Mucosa of stomach (tissue), 1 donor: ENCODE measurements around the gene CASP4.
"Not testable (repeated sequence)": the region's sequence is repeated elsewhere in the genome, so short reads cannot be mapped to it uniquely, and the experiment has no call there.

Experiments used
- H3K27me3 ChIP-seq: one replicate; pipeline ENCODE4 v1.7.0; 2013; ENCODE audit warnings: mild to moderate bottlenecking, low read length; ENCODE audit not compliant: control insufficient read depth, insufficient read depth
- H3K36me3 ChIP-seq: one replicate; pipeline ENCODE4 v1.7.0; 2013; ENCODE audit warnings: low read length; ENCODE audit not compliant: control insufficient read depth, insufficient read depth
- H3K4me1 ChIP-seq: one replicate; pipeline ENCODE4 v1.7.0; 2013; ENCODE audit warnings: mild to moderate bottlenecking, low read length; ENCODE audit not compliant: control insufficient read depth, insufficient read depth
- H3K4me3 ChIP-seq: one replicate; pipeline ENCODE4 v1.7.0; 2013; ENCODE audit warnings: low read length
- H3K9ac ChIP-seq: one replicate; pipeline ENCODE4 v1.7.0; 2013; ENCODE audit warnings: mild to moderate bottlenecking, low read length, moderate library complexity
- H3K9me3 ChIP-seq: one replicate; pipeline ENCODE4 v1.7.0; 2013; ENCODE audit warnings: mild to moderate bottlenecking, low read length, moderate library complexity; ENCODE audit not compliant: control insufficient read depth
- donor health status: Pancreatic carcinoma.

CASP4 gene

GRCh38 chr11:104944076-104944475 is 24.3 kb downstream of the CASP4 start:
- no peaks in the 10 kb centered on the region for H3K9me3 ChIP-seq
- no peaks in the 10 kb centered on the region for H3K4me1 ChIP-seq
- no peak overlapping the region for H3K9ac ChIP-seq
- H3K36me3 ChIP-seq = no peaks in the 10 kb centered on the region
- no peak overlapping the region for H3K4me3 ChIP-seq
- H3K27me3 ChIP-seq = no peaks in the 10 kb centered on the region

GRCh38 chr11:104943561-104943960 is 24.8 kb downstream of the CASP4 start:
- H3K27me3 ChIP-seq = no peaks in the 10 kb centered on the region
- no peaks in the 10 kb centered on the region for H3K36me3 ChIP-seq

GRCh38 chr11:104934594-104934993 is 33.8 kb downstream of the CASP4 start:
- no peaks in the 10 kb centered on the region for H3K36me3 ChIP-seq
- no peaks in the 10 kb centered on the region for H3K27me3 ChIP-seq
- H3K9ac ChIP-seq = no peak overlapping the region
- no peaks in the 10 kb centered on the region for H3K9me3 ChIP-seq
- no peak overlapping the region for H3K4me3 ChIP-seq
- H3K4me1 ChIP-seq = no peaks in the 10 kb centered on the region

More at GRCh38 chr11:104943561-104943960, 24.8 kb downstream of the CASP4 start:
- Histone ChIP-seq H3K9ac (no peak overlapping the region), H3K4me3 (no peak overlapping the region), H3K4me1 (no peaks in the 10 kb centered on the region), H3K9me3 (no peaks in the 10 kb centered on the region)

- H3K4me1 ChIP-seq, H3K9me3 ChIP-seq, H3K9ac ChIP-seq, H3K4me3 ChIP-seq, H3K36me3 ChIP-seq, H3K27me3 ChIP-seq: not testable (repeated sequence)
These were observed 34.3 kb downstream of the CASP4 start for GRCh38 chr11:104934073-104934472.

- Histone ChIP-seq H3K27me3 (no peaks in the 10 kb centered on the region), H3K9me3 (no peaks in the 10 kb centered on the region), H3K36me3 (no peaks in the 10 kb centered on the region), H3K4me3 (no peak overlapping the region), H3K4me1 (no peaks in the 10 kb centered on the region), H3K9ac (no peak overlapping the region)
These were observed 39.6 kb downstream of the CASP4 start for GRCh38 chr11:104928811-104929210.

GRCh38 chr11:104926771-104927611 is 41.4 kb downstream of the CASP4 start:
- Histone ChIP-seq H3K4me3 (no peak overlapping the region), H3K36me3 (no peaks in the 10 kb centered on the region), H3K4me1 (no peaks in the 10 kb centered on the region), H3K27me3 (no peaks in the 10 kb centered on the region), H3K9ac (no peak overlapping the region), H3K9me3 (no peaks in the 10 kb centered on the region)

- Histone ChIP-seq H3K27me3 (no peaks in the 10 kb centered on the region), H3K9ac (no peak overlapping the region), H3K4me3 (no peak overlapping the region), H3K4me1 (no peaks in the 10 kb centered on the region), H3K9me3 (no peaks in the 10 kb centered on the region), H3K36me3 (no peaks in the 10 kb centered on the region)
These were observed 42.5 kb downstream of the CASP4 start for GRCh38 chr11:104925850-104926249.

GRCh38 chr11:104918113-104918824 is 50.1 kb downstream of the CASP4 start:
- H3K27me3 ChIP-seq = no peaks in the 10 kb centered on the region
- no peaks in the 10 kb centered on the region for H3K9me3 ChIP-seq
- H3K4me3 ChIP-seq = peak overlapping the region; percentile 27
- H3K9ac ChIP-seq = peak overlapping the region; percentile 42
- no peaks in the 10 kb centered on the region for H3K36me3 ChIP-seq
- no peaks in the 10 kb centered on the region for H3K4me1 ChIP-seq

GRCh38 chr11:104917271-104918112 is 50.9 kb downstream of the CASP4 start:
- Histone ChIP-seq H3K9ac (peak overlapping the region; percentile 42), H3K27me3 (no peaks in the 10 kb centered on the region), H3K9me3 (no peaks in the 10 kb centered on the region), H3K4me1 (no peaks in the 10 kb centered on the region), H3K4me3 (peak overlapping the region; percentile 27), H3K36me3 (no peaks in the 10 kb centered on the region)

- Histone ChIP-seq H3K9me3 (no peaks in the 10 kb centered on the region), H3K27me3 (no peaks in the 10 kb centered on the region), H3K4me3 (no peak overlapping the region), H3K4me1 (no peaks in the 10 kb centered on the region), H3K36me3 (no peaks in the 10 kb centered on the region), H3K9ac (no peak overlapping the region)
These were observed 51.9 kb downstream of the CASP4 start for GRCh38 chr11:104916442-104916841.

- Histone ChIP-seq H3K4me1 (no peaks in the 10 kb centered on the region), H3K27me3 (no peaks in the 10 kb centered on the region), H3K9me3 (no peaks in the 10 kb centered on the region), H3K4me3 (no peak overlapping the region), H3K9ac (no peak overlapping the region), H3K36me3 (no peaks in the 10 kb centered on the region)
These were observed 56.3 kb downstream of the CASP4 start for GRCh38 chr11:104912102-104912501.

- Histone ChIP-seq H3K4me1 (no peaks in the 10 kb centered on the region), H3K9ac (no peak overlapping the region), H3K4me3 (no peak overlapping the region), H3K9me3 (no peaks in the 10 kb centered on the region), H3K36me3 (no peaks in the 10 kb centered on the region), H3K27me3 (no peaks in the 10 kb centered on the region)
These were observed 60.2 kb downstream of the CASP4 start for GRCh38 chr11:104908186-104908531.
